Neural cell (in vitro differentiated cells): Measurements from ENCODE around the gene SHISAL1. TPM values are rescaled to one million over a fixed set of nuclear protein-coding genes. Genes with fewer than 3 reads are reported as not detected.
"Not testable (repeated sequence)": the region's sequence is repeated elsewhere in the genome, so short reads cannot be mapped to it uniquely, and the experiment has no call there.

Experiments
- H2AFZ ChIP-seq: fragments of 200-600, 300-800 bp; sonication (generic), shearing (Covaris generic); 2 replicates; pipeline ENCODE4 v1.6.0; 2014; ENCODE audit warnings: low read depth, mild to moderate bottlenecking, antibody characterized with exemption, low read length, moderate library complexity
- H3F3A ChIP-seq: fragments of 200-600 bp; shearing (Covaris generic); 2 replicates; pipeline ENCODE4 v1.6.1; 2016; ENCODE audit warnings: mild to moderate bottlenecking, moderate library complexity, mixed read lengths, antibody characterized with exemption, low read length; ENCODE audit not compliant: insufficient read depth, poor library complexity, severe bottlenecking
- H3K27ac ChIP-seq: fragments of 200-600, 300-800 bp; sonication (generic), shearing (Covaris generic); 2 replicates; pipeline ENCODE4 v1.5.1; 2014; ENCODE audit warnings: mild to moderate bottlenecking, low read length, moderate library complexity
- H3K27me3 ChIP-seq: fragments of 300-800, 200-600 bp; sonication (generic), shearing (Covaris generic); 2 replicates; pipeline ENCODE4 v1.6.0; 2014; ENCODE audit warnings: mild to moderate bottlenecking, low read depth, low read length, moderate library complexity; ENCODE audit not compliant: insufficient read depth
- H3K36me3 ChIP-seq: fragments of 300-800, 200-600 bp; sonication (generic), shearing (Covaris generic); 2 replicates; pipeline ENCODE4 v1.5.1; 2014; ENCODE audit warnings: mild to moderate bottlenecking, antibody characterized with exemption, low read length, moderate library complexity; ENCODE audit not compliant: insufficient read depth
- H3K4me2 ChIP-seq: fragments of 300-800, 200-600 bp; sonication (generic), shearing (Covaris generic); 2 replicates; pipeline ENCODE4 v1.6.0; 2014; ENCODE audit warnings: mild to moderate bottlenecking, low read length
- H3K4me3 ChIP-seq: fragments of 300-800, 200-600 bp; sonication (generic), shearing (Covaris generic); 2 replicates; pipeline ENCODE4 v1.5.1; 2014; ENCODE audit warnings: mild to moderate bottlenecking, low read length, moderate library complexity
- H3K79me2 ChIP-seq: fragments of 200-600 bp; shearing (Covaris generic); replicated peaks from 2 replicates; pipeline ENCODE4 v1.6.0; 2014; ENCODE audit warnings: mild to moderate bottlenecking, low read length, moderate library complexity; ENCODE audit not compliant: insufficient read depth
- H3K9ac ChIP-seq: fragments of 300-800, 200-600 bp; sonication (generic), shearing (Covaris generic); 2 replicates; pipeline ENCODE4 v1.6.1; 2016; ENCODE audit warnings: mild to moderate bottlenecking, low read length, mixed read lengths
- H3K9me2 ChIP-seq: fragments of 200-600 bp; shearing (Covaris generic); 2 replicates; pipeline ENCODE4 v1.6.1; 2016; ENCODE audit warnings: mild to moderate bottlenecking, low read length, mixed read lengths; ENCODE audit not compliant: insufficient read depth
- H3K9me3 ChIP-seq: fragments of 200-600, 300-800 bp; sonication (generic), shearing (Covaris generic); 2 replicates; pipeline ENCODE4 v1.6.1; 2016; ENCODE audit warnings: mild to moderate bottlenecking, mixed run types, low read length, moderate library complexity, mixed read lengths
- H4K20me1 ChIP-seq: fragments of 200-600 bp; shearing (Covaris generic); 2 replicates; pipeline ENCODE4 v1.6.1; 2016; ENCODE audit warnings: mild to moderate bottlenecking, mixed run types; ENCODE audit not compliant: insufficient read depth
- EP300 ChIP-seq: fragments of 450-650 bp; conservative IDR thresholded peaks from 2 replicates; pipeline ENCODE4 v1.6.1; 2014; ENCODE audit warnings: antibody characterized with exemption, mild to moderate bottlenecking, moderate library complexity; ENCODE audit not compliant: poor library complexity, severe bottlenecking
- EZH2 ChIP-seq: fragments of 200-600, 300-800 bp; shearing (Covaris generic), sonication (generic); IDR thresholded peaks from 2 replicates; pipeline ENCODE4 v1.6.1; 2014; ENCODE audit warnings: antibody characterized with exemption, low read length, borderline replicate concordance, mild to moderate bottlenecking; ENCODE audit not compliant: insufficient read depth, poor library complexity, severe bottlenecking
- MXI1 ChIP-seq: fragments of 450-650 bp; conservative IDR thresholded peaks from 2 replicates; pipeline ENCODE4 v1.6.1; 2014; ENCODE audit warnings: antibody characterized with exemption, mild to moderate bottlenecking; ENCODE audit not compliant: poor library complexity, severe bottlenecking
- POLR2AphosphoS5 ChIP-seq: IDR thresholded peaks from 2 replicates; pipeline ENCODE4 v1.6.1; 2012
- RAD21 ChIP-seq: fragments of 450-650 bp; conservative IDR thresholded peaks from 2 replicates; pipeline ENCODE4 v1.6.1; 2014; ENCODE audit warnings: antibody characterized with exemption, mild to moderate bottlenecking, moderate library complexity
- SMC3 ChIP-seq: fragments of 450-650 bp; conservative IDR thresholded peaks from 2 replicates; pipeline ENCODE4 v1.6.1; 2014; ENCODE audit warnings: antibody characterized with exemption, mild to moderate bottlenecking, moderate library complexity; ENCODE audit not compliant: poor library complexity
- TAF1 ChIP-seq: IDR thresholded peaks from 2 replicates; pipeline ENCODE4 v1.6.1; 2012; ENCODE audit warnings: low read depth
- polyA plus RNA-seq: library from polyadenylated mRNA; depleted of rRNA; stranded (reverse); fragments of >200 nt; gene quantifications from 2 replicates; pipeline ENCODE4 v1.2.3, GENCODE V29; 2014
- TF ChIP-seq, protein P1 (sequence below): IDR thresholded peaks from 2 replicates; pipeline ENCODE4 v1.6.1; 2012; ENCODE audit warnings: borderline replicate concordance
- TF ChIP-seq, protein P2 (sequence below): fragments of 450-650 bp; IDR thresholded peaks from 2 replicates; pipeline ENCODE4 v1.5.1; 2014; ENCODE audit warnings: antibody characterized with exemption, mild to moderate bottlenecking, moderate library complexity; ENCODE audit not compliant: poor library complexity, severe bottlenecking

SHISAL1 gene
- polyA plus RNA-seq, 1 donor from 2014 or later: 15.4 TPM

DNA sequence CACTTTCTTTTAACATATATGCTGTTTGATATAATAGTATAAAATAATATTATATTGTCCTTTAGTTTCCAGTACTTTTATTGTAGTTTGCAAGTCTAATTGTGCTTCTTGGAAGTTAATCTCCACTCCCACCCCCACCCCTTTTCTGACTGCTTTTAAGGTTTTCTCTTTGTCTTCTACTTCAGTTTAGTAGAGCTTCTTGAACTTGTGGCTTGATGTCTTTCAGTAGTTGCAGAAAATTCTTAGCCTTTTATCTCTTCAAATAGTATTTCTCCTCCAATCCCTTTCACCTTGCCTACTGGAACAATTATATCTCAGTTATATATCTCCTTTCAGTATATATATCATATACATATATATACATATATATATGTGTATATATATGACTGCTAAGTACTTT, 75.5 kb downstream of the SHISAL1 start:
- Histone ChIP-seq H4K20me1 (no peaks in the 10 kb centered on the region), H3K9ac (no peak overlapping the region), H3K9me2 (no peaks in the 10 kb centered on the region), H3K79me2 (no peaks in the 10 kb centered on the region), H3K27ac (no peak overlapping the region), H3K36me3 (no peaks in the 10 kb centered on the region), H2AFZ (no peak overlapping the region), H3K4me2 (no peak overlapping the region), H3K9me3 (no peaks in the 10 kb centered on the region), H3F3A (no peaks in the 10 kb centered on the region), H3K4me3 (no peak overlapping the region), H3K27me3 (no peaks in the 10 kb centered on the region)
- no peak for TF ChIP-seq TAF1
- TF ChIP-seq MXI1: no peak
- no peak for TF ChIP-seq RAD21
- TF ChIP-seq EZH2: no peak
- no peak for TF ChIP-seq SMC3
- TF ChIP-seq, protein P1, sequence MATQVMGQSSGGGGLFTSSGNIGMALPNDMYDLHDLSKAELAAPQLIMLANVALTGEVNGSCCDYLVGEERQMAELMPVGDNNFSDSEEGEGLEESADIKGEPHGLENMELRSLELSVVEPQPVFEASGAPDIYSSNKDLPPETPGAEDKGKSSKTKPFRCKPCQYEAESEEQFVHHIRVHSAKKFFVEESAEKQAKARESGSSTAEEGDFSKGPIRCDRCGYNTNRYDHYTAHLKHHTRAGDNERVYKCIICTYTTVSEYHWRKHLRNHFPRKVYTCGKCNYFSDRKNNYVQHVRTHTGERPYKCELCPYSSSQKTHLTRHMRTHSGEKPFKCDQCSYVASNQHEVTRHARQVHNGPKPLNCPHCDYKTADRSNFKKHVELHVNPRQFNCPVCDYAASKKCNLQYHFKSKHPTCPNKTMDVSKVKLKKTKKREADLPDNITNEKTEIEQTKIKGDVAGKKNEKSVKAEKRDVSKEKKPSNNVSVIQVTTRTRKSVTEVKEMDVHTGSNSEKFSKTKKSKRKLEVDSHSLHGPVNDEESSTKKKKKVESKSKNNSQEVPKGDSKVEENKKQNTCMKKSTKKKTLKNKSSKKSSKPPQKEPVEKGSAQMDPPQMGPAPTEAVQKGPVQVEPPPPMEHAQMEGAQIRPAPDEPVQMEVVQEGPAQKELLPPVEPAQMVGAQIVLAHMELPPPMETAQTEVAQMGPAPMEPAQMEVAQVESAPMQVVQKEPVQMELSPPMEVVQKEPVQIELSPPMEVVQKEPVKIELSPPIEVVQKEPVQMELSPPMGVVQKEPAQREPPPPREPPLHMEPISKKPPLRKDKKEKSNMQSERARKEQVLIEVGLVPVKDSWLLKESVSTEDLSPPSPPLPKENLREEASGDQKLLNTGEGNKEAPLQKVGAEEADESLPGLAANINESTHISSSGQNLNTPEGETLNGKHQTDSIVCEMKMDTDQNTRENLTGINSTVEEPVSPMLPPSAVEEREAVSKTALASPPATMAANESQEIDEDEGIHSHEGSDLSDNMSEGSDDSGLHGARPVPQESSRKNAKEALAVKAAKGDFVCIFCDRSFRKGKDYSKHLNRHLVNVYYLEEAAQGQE: no peak
- TF ChIP-seq, protein P2, sequence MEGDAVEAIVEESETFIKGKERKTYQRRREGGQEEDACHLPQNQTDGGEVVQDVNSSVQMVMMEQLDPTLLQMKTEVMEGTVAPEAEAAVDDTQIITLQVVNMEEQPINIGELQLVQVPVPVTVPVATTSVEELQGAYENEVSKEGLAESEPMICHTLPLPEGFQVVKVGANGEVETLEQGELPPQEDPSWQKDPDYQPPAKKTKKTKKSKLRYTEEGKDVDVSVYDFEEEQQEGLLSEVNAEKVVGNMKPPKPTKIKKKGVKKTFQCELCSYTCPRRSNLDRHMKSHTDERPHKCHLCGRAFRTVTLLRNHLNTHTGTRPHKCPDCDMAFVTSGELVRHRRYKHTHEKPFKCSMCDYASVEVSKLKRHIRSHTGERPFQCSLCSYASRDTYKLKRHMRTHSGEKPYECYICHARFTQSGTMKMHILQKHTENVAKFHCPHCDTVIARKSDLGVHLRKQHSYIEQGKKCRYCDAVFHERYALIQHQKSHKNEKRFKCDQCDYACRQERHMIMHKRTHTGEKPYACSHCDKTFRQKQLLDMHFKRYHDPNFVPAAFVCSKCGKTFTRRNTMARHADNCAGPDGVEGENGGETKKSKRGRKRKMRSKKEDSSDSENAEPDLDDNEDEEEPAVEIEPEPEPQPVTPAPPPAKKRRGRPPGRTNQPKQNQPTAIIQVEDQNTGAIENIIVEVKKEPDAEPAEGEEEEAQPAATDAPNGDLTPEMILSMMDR: no peak
- no peak for TF ChIP-seq EP300
- TF ChIP-seq POLR2AphosphoS5: no peak

- H3F3A ChIP-seq, H3K4me3 ChIP-seq, H3K9me3 ChIP-seq, H3K27ac ChIP-seq, H3K9me2 ChIP-seq, H3K36me3 ChIP-seq, H3K9ac ChIP-seq, H3K27me3 ChIP-seq, H4K20me1 ChIP-seq, H3K4me2 ChIP-seq, H2AFZ ChIP-seq, H3K79me2 ChIP-seq: not testable (repeated sequence)
These were observed 78.4 kb downstream of the SHISAL1 start for GRCh38 chr22:44234372-44234771.

- H3K36me3 ChIP-seq: no peaks in the 10 kb centered on the region
- no peak overlapping the region for H3K27ac ChIP-seq
- H3K4me3 ChIP-seq: no peak overlapping the region
- H3K9me3 ChIP-seq: peaks cover 6% of the 10 kb centered on the region
- no peak overlapping the region for H2AFZ ChIP-seq
- no peak overlapping the region for H3K9ac ChIP-seq
- no peaks in the 10 kb centered on the region for H3K9me2 ChIP-seq
- H3F3A ChIP-seq: no peaks in the 10 kb centered on the region
- H3K4me2 ChIP-seq: no peak overlapping the region
- H3K27me3 ChIP-seq: no peaks in the 10 kb centered on the region
- no peaks in the 10 kb centered on the region for H4K20me1 ChIP-seq
- H3K79me2 ChIP-seq: no peaks in the 10 kb centered on the region
- no peak for TF ChIP-seq TAF1
- TF ChIP-seq, protein P1: no peak
These were observed 81.5 kb downstream of the SHISAL1 start for GRCh38 chr22:44231233-44231632.
